GM21367 (cell line): ENCODE results near the gene METTL26.

ENCODE experiments used
- ATAC-seq: cut with Tn5 transposase; IDR thresholded peaks from one replicate; pipeline ENCODE4 v1.9.1; 2021; ENCODE audit not compliant: unreplicated experiment

Gene METTL26

GRCh38 chr16:638836-639235 lies 2.7 kb upstream of the METTL26 start:
- ATAC-seq, result no peak

- ATAC-seq, result no peak
These were observed 2.0 kb upstream of the METTL26 start for GRCh38 chr16:638034-638543.

- no peak for ATAC-seq
These were observed 1.2 kb upstream of the METTL26 start for GRCh38 chr16:637081-638018.

- no peak for ATAC-seq
These were observed 416 bp downstream of the METTL26 start for GRCh38 chr16:635573-636205.

GRCh38 chr16:634996-635395 lies 1.1 kb downstream of the METTL26 start:
- no peak for ATAC-seq

GRCh38 chr16:634051-634670 lies 1.9 kb downstream of the METTL26 start:
- ATAC-seq, result no peak

GRCh38 chr16:633336-634050 lies 2.6 kb downstream of the METTL26 start:
- ATAC-seq, result no peak

GRCh38 chr16:632486-633335 lies 3.4 kb downstream of the METTL26 start:
- ATAC-seq, result no peak

GRCh38 chr16:631808-632358 lies 4.2 kb downstream of the METTL26 start:
- no peak for ATAC-seq

GRCh38 chr16:630815-631405 lies 5.2 kb downstream of the METTL26 start, which contains the start of gene WFIKKN1:
TSS of gene WFIKKN1 (plus strand) at chr16:630985. CDS start at chr16:631254, 269 bp downstream.
- ATAC-seq, result no peak

- ATAC-seq, result no peak
These were observed 5.8 kb downstream of the METTL26 start for GRCh38 chr16:630249-630814.

- no peak for ATAC-seq
These were observed 6.3 kb downstream of the METTL26 start for GRCh38 chr16:629833-630248.

- no peak for ATAC-seq
These were observed 6.8 kb downstream of the METTL26 start for GRCh38 chr16:629185-629832.

GRCh38 chr16:628321-629061 lies 7.6 kb downstream of the METTL26 start:
- ATAC-seq, result no peak

GRCh38 chr16:627454-628239 lies 8.5 kb downstream of the METTL26 start:
- no peak for ATAC-seq

- ATAC-seq, result no peak
These were observed 9.2 kb downstream of the METTL26 start for GRCh38 chr16:626787-627453.
